IMR-90 (cell line): ENCODE data around the gene TKFC. TPM values are rescaled to one million over a fixed set of nuclear protein-coding genes. Genes with fewer than 3 reads are reported as not detected.

Experiments
- ATAC-seq: fragments of 200-7000 bp; cut with Tn5 transposase; 2 replicates; pipeline ENCODE4 v1.9.1; 2020; ENCODE audit warnings: low read depth, mild to moderate bottlenecking, moderate library complexity
- BruUV-seq: library from RNA; stranded (reverse); fragments of 400-500 nt; replicated peaks from 2 replicates; lab custom pipeline; 2021; lab: Mats Ljungman, UMichigan
- CTCF ChIA-PET: fragments of 300-600 bp; formaldehyde crosslinking; extraction: SDS; loops from one replicate; lab custom pipeline; 2021; ENCODE audit warnings: antibody characterized with exemption; lab: Yijun Ruan, JAX
- POLR2A ChIA-PET: fragments of 300-600 bp; sonication (Branson Sonifier 250); formaldehyde crosslinking; loops from one replicate; lab custom pipeline; 2022; ENCODE audit warnings: antibody characterized with exemption; ENCODE audit not compliant: unreplicated experiment; lab: Charles Lee
- DNase-seq: peaks from one replicate; pipeline ENCODE4 v3.0.0; 2013
- H2AFZ ChIP-seq: replicated peaks from 2 replicates; pipeline ENCODE3; 2013; ENCODE audit warnings: low read length, mild to moderate bottlenecking; ENCODE audit not compliant: poor library complexity
- H2AK5ac ChIP-seq: 2 replicates; pipeline ENCODE4 v1.6.1; 2013; ENCODE audit warnings: low read depth, low read length, inconsistent platforms
- H2AK9ac ChIP-seq: replicated peaks from 2 replicates; pipeline ENCODE3; 2013; ENCODE audit warnings: mild to moderate bottlenecking, low read depth, low read length, moderate library complexity; ENCODE audit not compliant: poor library complexity
- H2BK120ac ChIP-seq: 2 replicates; pipeline ENCODE4 v1.6.1; 2013; ENCODE audit warnings: low read depth, low read length, inconsistent platforms
- H2BK15ac ChIP-seq: 3 replicates; pipeline ENCODE4 v1.6.1; 2013; ENCODE audit warnings: low read depth, low read length, inconsistent platforms
- H2BK20ac ChIP-seq: 2 replicates; pipeline ENCODE4 v1.6.1; 2013; ENCODE audit warnings: low read depth, mild to moderate bottlenecking, inconsistent platforms, low read length, moderate library complexity
- H2BK5ac ChIP-seq: 2 replicates; pipeline ENCODE4 v1.6.1; 2013; ENCODE audit warnings: mild to moderate bottlenecking, low read depth, low read length, inconsistent platforms; ENCODE audit not compliant: poor library complexity, severe bottlenecking
- H3K14ac ChIP-seq: replicated peaks from 2 replicates; pipeline ENCODE4 v1.6.1; 2013; ENCODE audit warnings: low read depth, low read length, inconsistent platforms
- H3K18ac ChIP-seq: 2 replicates; pipeline ENCODE4 v1.6.1; 2013; ENCODE audit warnings: low read depth, low read length, control low read depth
- H3K23ac ChIP-seq: 2 replicates; pipeline ENCODE4 v1.6.1; 2013; ENCODE audit warnings: low read depth, low read length, inconsistent platforms
- H3K27ac ChIP-seq: 2 replicates; pipeline ENCODE4 v1.5.1; 2013; ENCODE audit warnings: mild to moderate bottlenecking, control low read depth, low read length; ENCODE audit not compliant: insufficient read depth
- H3K27me3 ChIP-seq: 2 replicates; pipeline ENCODE4 v1.6.1; 2013; ENCODE audit warnings: low read length; ENCODE audit not compliant: control insufficient read depth, insufficient read depth
- H3K36me3 ChIP-seq: 2 replicates; pipeline ENCODE4 v1.6.1; 2013; ENCODE audit warnings: low read length, mixed read lengths; ENCODE audit not compliant: control insufficient read depth, insufficient read depth
- H3K4ac ChIP-seq: 2 replicates; pipeline ENCODE4 v1.6.1; 2013; ENCODE audit warnings: low read depth, low read length, inconsistent platforms
- H3K4me1 ChIP-seq: 2 replicates; pipeline ENCODE4 v1.6.1; 2013; ENCODE audit warnings: low read length, mixed read lengths; ENCODE audit not compliant: control insufficient read depth, insufficient read depth
- H3K4me2 ChIP-seq: 2 replicates; pipeline ENCODE4 v1.6.1; 2013; ENCODE audit warnings: low read depth, mild to moderate bottlenecking, control low read depth, low read length, moderate library complexity
- H3K4me3 ChIP-seq: 2 replicates; pipeline ENCODE4 v1.5.1; 2013; ENCODE audit warnings: low read depth, mild to moderate bottlenecking, control low read depth, low read length, moderate library complexity; ENCODE audit not compliant: insufficient read depth
- H3K56ac ChIP-seq: 2 replicates; pipeline ENCODE4 v1.6.1; 2013; ENCODE audit warnings: low read length, inconsistent platforms; ENCODE audit not compliant: insufficient read depth; ENCODE audit errors: extremely low read depth
- H3K79me1 ChIP-seq, 2 experiments: 2 replicates each; pipeline ENCODE4 v1.6.1; 2013; ENCODE audit warnings: low read length in 2 of 2, inconsistent platforms in 1 of 2, low read depth in 1 of 2
- H3K9ac ChIP-seq: 2 replicates; pipeline ENCODE4 v1.6.1; 2013; ENCODE audit warnings: low read depth, low read length, control low read depth
- H3K9me1 ChIP-seq: 2 replicates; pipeline ENCODE4 v1.6.1; 2013; ENCODE audit warnings: low read length, inconsistent platforms; ENCODE audit not compliant: insufficient read depth
- H3K9me3 ChIP-seq: 2 replicates; pipeline ENCODE4 v1.6.1; 2013; ENCODE audit warnings: low read length; ENCODE audit not compliant: control insufficient read depth, insufficient read depth
- H4K20me1 ChIP-seq: 2 replicates; pipeline ENCODE4 v1.6.1; 2013; ENCODE audit warnings: low read length, inconsistent platforms; ENCODE audit not compliant: insufficient read depth
- H4K5ac ChIP-seq: 2 replicates; pipeline ENCODE4 v1.6.1; 2013; ENCODE audit warnings: mild to moderate bottlenecking, low read depth, low read length, control low read depth
- H4K8ac ChIP-seq, 2 experiments: 2 replicates each; pipeline ENCODE4 v1.6.1; 2013; ENCODE audit warnings: low read depth in 2 of 2, low read length in 2 of 2, control low read depth in 1 of 2, inconsistent platforms in 1 of 2
- H4K91ac ChIP-seq: 2 replicates; pipeline ENCODE4 v1.6.1; 2013; ENCODE audit warnings: low read depth, low read length, inconsistent platforms; ENCODE audit not compliant: insufficient read depth
- BHLHE40 ChIP-seq: fragments of 150-350 bp; IDR thresholded peaks from 2 replicates; pipeline ENCODE4 v1.6.1; 2016; ENCODE audit warnings: mild to moderate bottlenecking, low read depth, low read length
- CEBPB ChIP-seq: IDR thresholded peaks from 2 replicates; pipeline ENCODE4 v1.6.1; 2012; ENCODE audit warnings: low read depth, low read length, improper control_type of control experiment
- ELK1 ChIP-seq: fragments of 150-350 bp; IDR thresholded peaks from 2 replicates; pipeline ENCODE4 v1.6.1; 2016; ENCODE audit warnings: low read depth, mild to moderate bottlenecking, low read length, moderate library complexity, borderline replicate concordance
- FOS ChIP-seq: fragments of 150-350 bp; IDR thresholded peaks from 2 replicates; pipeline ENCODE4 v1.6.1; 2016; ENCODE audit warnings: low read depth, low read length
- MAFK ChIP-seq: IDR thresholded peaks from 2 replicates; pipeline ENCODE4 v1.6.1; 2012; ENCODE audit warnings: low read depth, low read length, improper control_type of control experiment
- RCOR1 ChIP-seq: IDR thresholded peaks from 2 replicates; pipeline ENCODE4 v1.6.1; 2012; ENCODE audit warnings: mild to moderate bottlenecking, low read length, improper control_type of control experiment; ENCODE audit not compliant: insufficient replicate concordance
- WGBS, 2 experiments: methylation state at CpG; one replicate each; pipeline versions ENCODE4 v1.1.5 to v1.1.7; 2013; ENCODE audit warnings: missing lambda C conversion rate in 2 of 2; ENCODE audit not compliant: insufficient read length in 1 of 2; ENCODE audit errors: extremely low coverage in 2 of 2; 5-methylcytosine and 5-hydroxymethylcytosine counted together
- dilution Hi-C: fragments of 300-500 bp; cut with HindIII; formaldehyde crosslinking; loops from one replicate; pipeline ENCODE4 v1.14.3; 2018; ENCODE audit warnings: low sequenced_read_pairs; ENCODE audit not compliant: unreplicated experiment
- in situ Hi-C: fragments of 300-500 bp; cut with MboI; formaldehyde crosslinking; loops from 3 replicates; pipeline ENCODE4 v1.14.3; 2019; ENCODE audit warnings: low sequenced_read_pairs, inconsistent platforms, mixed read lengths
- intact Hi-C: fragments of 100-400 bp; cut with micrococcal nuclease; formaldehyde crosslinking; loops from 2 replicates; pipeline ENCODE4 v1.10.0; 2022
- polyA plus RNA-seq, 3 experiments: library from polyadenylated mRNA; depleted of rRNA; stranded (reverse); fragments of >200 nt; gene quantifications; 2 replicates each; pipeline ENCODE4 v1.2.3, GENCODE V29; 2012; ENCODE audit warnings: low replicate concordance in 1 of 3
- total RNA-seq: library from RNA; depleted of rRNA; stranded (reverse); fragments of >200 nt; gene quantifications from 2 replicates; pipeline ENCODE4 v1.2.3, GENCODE V29; 2012

The TKFC gene
- total and polyA plus RNA-seq, 2 of the 4 experiments (the other 2 are of a cell fraction): 10.4 to 30.8 TPM

GRCh38 chr11:61369372-61370348, 36.6 kb downstream of the TKFC start:
- H3K36me3 ChIP-seq: peaks cover 30% of the 10 kb centered on the region
- H3K4me3 ChIP-seq: no peak overlapping the region
- POLR2A ChIA-PET: interaction anchor here (0.6 kb wide), 2 partner anchors 14 to 26 kb away, joined by 3 to 8 read pairs; no protein-coding TSS in a partner anchor

More at GRCh38 chr11:61369372-61370348, 36.6 kb downstream of the TKFC start:
- peaks cover 10 to 25% of the 10 kb centered on the region in 2 experiments for H3K79me1 ChIP-seq
- H2BK120ac ChIP-seq: no peak overlapping the region
- H4K91ac ChIP-seq: no peak overlapping the region
- no peak overlapping the region for H3K23ac ChIP-seq
- H3K9ac ChIP-seq: no peak overlapping the region
- dilution Hi-C loops (no loop called here), in situ Hi-C loops (no loop called here), intact Hi-C loops (loop anchor here (1.0 kb wide), 1 partner anchor 9 kb away; no protein-coding TSS in a partner anchor)
- 0 out of 2 replicates have a peak, but pooled peaks cover 2% of the 10 kb centered on the region for H3K9me3 ChIP-seq
- peak overlapping the region; percentile 65 for H2BK5ac ChIP-seq
- H2BK15ac ChIP-seq: no peak overlapping the region
- 0 out of 2 replicates have a peak, but pooled peaks cover 3% of the 10 kb centered on the region for H3K9me1 ChIP-seq
- H4K8ac ChIP-seq: no peak overlapping the region
- H2AFZ ChIP-seq: no peak overlapping the region
- DNase-seq: peak; percentile 99
- CTCF ChIA-PET: interaction anchor here (0.9 to 1.3 kb wide), 3 partner anchors 17 to 33 kb away, joined by 3 to 4 read pairs (median 3); partner anchors contain the start of gene TMEM216
- H3K14ac ChIP-seq: no peak overlapping the region
- peaks cover 11% of the 10 kb centered on the region for H3K4me1 ChIP-seq
- no CpG with 5 or more reads among the region's 9 CpGs for WGBS, 2 experiments
- peak; percentile 83 for ATAC-seq
- peak overlapping the region; percentile 5 for H2AK9ac ChIP-seq
- no TSS peak for BruUV-seq
- H3K4ac ChIP-seq: no peak overlapping the region
- peak overlapping the region; percentile 5; the same call in 1 of the 2 replicates for H4K5ac ChIP-seq
- no peak overlapping the region for H2AK5ac ChIP-seq
- H3K18ac ChIP-seq: 0 out of 2 replicates have a peak overlapping the region, but pooled peaks have one; percentile 31
- H3K4me2 ChIP-seq: no peak overlapping the region
- H3K27me3 ChIP-seq: no peaks in the 10 kb centered on the region
- H2BK20ac ChIP-seq: no peak overlapping the region
- no peaks in the 10 kb centered on the region for H4K20me1 ChIP-seq
- H3K56ac ChIP-seq: no peak overlapping the region
- TF ChIP-seq FOS (0 out of 2 replicates have a peak, but pooled peaks have one; percentile 8), ELK1 (no peak), BHLHE40 (peak; percentile 43; the same call in 1 of the 2 replicates), CEBPB (peak; percentile 84), MAFK (peak; percentile 34; the same call in 1 of the 2 replicates), RCOR1 (peak; percentile 73)
- H3K27ac ChIP-seq: peak overlapping the region; percentile 64; the same call in 1 of the 2 replicates
